Gastrocnemius medialis (tissue), 4 donors: ENCODE results near the gene C9orf72.

Experiments
- POLR2A ChIP-seq, 2 donors: fragments of 450-650 bp; IDR thresholded peaks; one replicate each; pipeline ENCODE4 v1.6.1; 2017; ENCODE audit warnings: antibody characterized with exemption in 2 of 2, mild to moderate bottlenecking in 2 of 2, moderate library complexity in 2 of 2
- TF ChIP-seq, protein P1 (sequence below), 5 experiments: fragments of 450-650 bp in 3 of 5; fragments of 200-600 bp in 2 of 5; sonication (generic) in 2 of 5; IDR thresholded peaks in 4 of 5; conservative IDR thresholded peaks in 1 of 5; 1 replicate in 4 of 5; 2 replicates in 1 of 5; pipeline ENCODE4 v1.5.1; 2016 to 2019; ENCODE audit warnings: antibody characterized with exemption in 5 of 5, mild to moderate bottlenecking in 3 of 5, moderate library complexity in 3 of 5

DNA sequence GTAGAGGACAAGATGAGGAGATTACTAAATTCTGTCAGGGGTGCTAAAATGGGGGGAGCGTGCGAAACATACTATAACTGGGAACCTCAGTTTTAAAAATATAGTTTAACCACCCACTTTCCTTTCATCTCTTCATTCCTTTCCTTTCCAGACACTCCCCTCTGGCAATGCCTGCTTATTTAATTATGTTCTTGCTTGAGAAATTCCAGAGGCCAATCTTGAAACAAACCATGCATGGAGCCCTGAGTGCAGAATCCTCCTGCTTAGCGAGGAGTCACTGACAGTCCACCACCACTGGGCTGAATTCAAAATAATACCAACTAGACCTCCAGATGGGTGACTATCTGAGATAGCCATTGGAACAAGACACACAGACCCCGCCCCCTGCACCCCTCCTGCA, 29.7 kb upstream of the C9orf72 start:
- no peak for TF ChIP-seq POLR2A (IDR thresholded peaks at IDR 0.05)
- TF ChIP-seq, protein P1, sequence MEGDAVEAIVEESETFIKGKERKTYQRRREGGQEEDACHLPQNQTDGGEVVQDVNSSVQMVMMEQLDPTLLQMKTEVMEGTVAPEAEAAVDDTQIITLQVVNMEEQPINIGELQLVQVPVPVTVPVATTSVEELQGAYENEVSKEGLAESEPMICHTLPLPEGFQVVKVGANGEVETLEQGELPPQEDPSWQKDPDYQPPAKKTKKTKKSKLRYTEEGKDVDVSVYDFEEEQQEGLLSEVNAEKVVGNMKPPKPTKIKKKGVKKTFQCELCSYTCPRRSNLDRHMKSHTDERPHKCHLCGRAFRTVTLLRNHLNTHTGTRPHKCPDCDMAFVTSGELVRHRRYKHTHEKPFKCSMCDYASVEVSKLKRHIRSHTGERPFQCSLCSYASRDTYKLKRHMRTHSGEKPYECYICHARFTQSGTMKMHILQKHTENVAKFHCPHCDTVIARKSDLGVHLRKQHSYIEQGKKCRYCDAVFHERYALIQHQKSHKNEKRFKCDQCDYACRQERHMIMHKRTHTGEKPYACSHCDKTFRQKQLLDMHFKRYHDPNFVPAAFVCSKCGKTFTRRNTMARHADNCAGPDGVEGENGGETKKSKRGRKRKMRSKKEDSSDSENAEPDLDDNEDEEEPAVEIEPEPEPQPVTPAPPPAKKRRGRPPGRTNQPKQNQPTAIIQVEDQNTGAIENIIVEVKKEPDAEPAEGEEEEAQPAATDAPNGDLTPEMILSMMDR (IDR thresholded peaks at IDR 0.05 in 4 of 5, conservative IDR thresholded peaks at IDR 0.05 in 1 of 5): no peak
